Measurements from ENCODE around the gene QKI.

GRCh38 chr6:163586888-163587287 is 172.4 kb downstream of the QKI start:
- TF ChIP-seq CTCF (IDR thresholded peaks at IDR 0.05; ENCODE audit: insufficient read depth, low read length) (no peak), SPI1 (IDR thresholded peaks at IDR 0.05; ENCODE audit: borderline replicate concordance, low read depth) (no peak), POLR2AphosphoS5 (IDR thresholded peaks at IDR 0.05; ENCODE audit: low read depth) (no peak), GABPA (IDR thresholded peaks at IDR 0.05; ENCODE audit: low read depth) (no peak)

Data from HL-60 (cell line).